ENCODE measurements around the gene FAM32A. TPM values are rescaled to one million over a fixed set of nuclear protein-coding genes. Genes with fewer than 3 reads are reported as not detected.

The FAM32A gene
- polyA plus RNA-seq, 1 of the 3 experiments (the other 2 are of a cell fraction) = 156 TPM

GRCh38 chr19:16233081-16233776 is 48.0 kb downstream of the FAM32A start (continued):
- TF ChIP-seq, protein P1, sequence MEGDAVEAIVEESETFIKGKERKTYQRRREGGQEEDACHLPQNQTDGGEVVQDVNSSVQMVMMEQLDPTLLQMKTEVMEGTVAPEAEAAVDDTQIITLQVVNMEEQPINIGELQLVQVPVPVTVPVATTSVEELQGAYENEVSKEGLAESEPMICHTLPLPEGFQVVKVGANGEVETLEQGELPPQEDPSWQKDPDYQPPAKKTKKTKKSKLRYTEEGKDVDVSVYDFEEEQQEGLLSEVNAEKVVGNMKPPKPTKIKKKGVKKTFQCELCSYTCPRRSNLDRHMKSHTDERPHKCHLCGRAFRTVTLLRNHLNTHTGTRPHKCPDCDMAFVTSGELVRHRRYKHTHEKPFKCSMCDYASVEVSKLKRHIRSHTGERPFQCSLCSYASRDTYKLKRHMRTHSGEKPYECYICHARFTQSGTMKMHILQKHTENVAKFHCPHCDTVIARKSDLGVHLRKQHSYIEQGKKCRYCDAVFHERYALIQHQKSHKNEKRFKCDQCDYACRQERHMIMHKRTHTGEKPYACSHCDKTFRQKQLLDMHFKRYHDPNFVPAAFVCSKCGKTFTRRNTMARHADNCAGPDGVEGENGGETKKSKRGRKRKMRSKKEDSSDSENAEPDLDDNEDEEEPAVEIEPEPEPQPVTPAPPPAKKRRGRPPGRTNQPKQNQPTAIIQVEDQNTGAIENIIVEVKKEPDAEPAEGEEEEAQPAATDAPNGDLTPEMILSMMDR (IDR thresholded peaks at IDR 0.05) = no peak
- no peak for TF ChIP-seq RAD21 (IDR thresholded peaks at IDR 0.05; ENCODE audit: low read length)
- no peak for TF ChIP-seq GATA2 (CRISPR knock-in tag; IDR thresholded peaks at IDR 0.05)
- no peak for TF ChIP-seq FOSL2 (IDR thresholded peaks at IDR 0.05; ENCODE audit: borderline replicate concordance, low read depth)
- TF ChIP-seq EP300 (IDR thresholded peaks at IDR 0.05; ENCODE audit: borderline replicate concordance in 1 of 2, low read depth in 1 of 2, low read length in 1 of 2) = no peak
- TF ChIP-seq EZH2phosphoT487 (IDR thresholded peaks at IDR 0.05; ENCODE audit: borderline replicate concordance, low read depth) = no peak

GRCh38 chr19:16233836-16234551 is 48.8 kb downstream of the FAM32A start:
- Histone ChIP-seq H4K20me1 (ENCODE audit: insufficient read depth) (no peaks in the 10 kb centered on the region), H3K9ac (no peak overlapping the region), H3K4me2 (no peak overlapping the region), H3K27me3 (ENCODE audit: insufficient read depth) (no peaks in the 10 kb centered on the region), H3K27ac (ENCODE audit: low read depth in 2 of 2, low read length in 1 of 2) (no peak overlapping the region), H3K4me3 (ENCODE audit: low read depth in 2 of 2, low read length in 1 of 2) (no peak overlapping the region), H3K9me3 (no peaks in the 10 kb centered on the region), H3K79me2 (ENCODE audit: insufficient read depth) (no peaks in the 10 kb centered on the region), H2AFZ (ENCODE audit: low read depth) (no peak overlapping the region), H3K36me3 (replicated peaks in 1 of 2; ENCODE audit: control insufficient read depth in 1 of 2, insufficient read depth in 2 of 2, low read length in 1 of 2) (peaks cover 16 to 53% of the 10 kb centered on the region in 2 experiments), H3K4me1 (ENCODE audit: control insufficient read depth in 1 of 2, insufficient read depth in 2 of 2, low read depth in 1 of 2, low read length in 1 of 2) (no peaks in the 10 kb centered on the region), H3K9me2 (no peaks in the 10 kb centered on the region), H3F3A (replicated peaks; ENCODE audit: insufficient read depth) (no peaks in the 10 kb centered on the region)
- peak; percentile 31 for DNase-seq
- ChIA-PET CTCF (interaction anchor here (0.9 kb wide), 1 partner anchor 13 kb away, joined by 4 read pairs; no protein-coding TSS in a partner anchor), POLR2A (no interaction called here)
- no peak for TF ChIP-seq FOSL2 (IDR thresholded peaks at IDR 0.05; ENCODE audit: borderline replicate concordance, low read depth)
- TF ChIP-seq, protein P1 (IDR thresholded peaks at IDR 0.05) = no peak
- TF ChIP-seq EP300 (IDR thresholded peaks at IDR 0.05; ENCODE audit: borderline replicate concordance in 1 of 2, low read depth in 1 of 2, low read length in 1 of 2) = no peak
- TF ChIP-seq, protein P2, sequence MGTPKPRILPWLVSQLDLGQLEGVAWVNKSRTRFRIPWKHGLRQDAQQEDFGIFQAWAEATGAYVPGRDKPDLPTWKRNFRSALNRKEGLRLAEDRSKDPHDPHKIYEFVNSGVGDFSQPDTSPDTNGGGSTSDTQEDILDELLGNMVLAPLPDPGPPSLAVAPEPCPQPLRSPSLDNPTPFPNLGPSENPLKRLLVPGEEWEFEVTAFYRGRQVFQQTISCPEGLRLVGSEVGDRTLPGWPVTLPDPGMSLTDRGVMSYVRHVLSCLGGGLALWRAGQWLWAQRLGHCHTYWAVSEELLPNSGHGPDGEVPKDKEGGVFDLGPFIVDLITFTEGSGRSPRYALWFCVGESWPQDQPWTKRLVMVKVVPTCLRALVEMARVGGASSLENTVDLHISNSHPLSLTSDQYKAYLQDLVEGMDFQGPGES (IDR thresholded peaks at IDR 0.05; ENCODE audit: low read depth, low read length) = no peak
- no peak for TF ChIP-seq JUND (IDR thresholded peaks at IDR 0.05)
- TF ChIP-seq MXI1 (IDR thresholded peaks at IDR 0.05; ENCODE audit: low read depth, low read length) = no peak
- TF ChIP-seq, protein P3, sequence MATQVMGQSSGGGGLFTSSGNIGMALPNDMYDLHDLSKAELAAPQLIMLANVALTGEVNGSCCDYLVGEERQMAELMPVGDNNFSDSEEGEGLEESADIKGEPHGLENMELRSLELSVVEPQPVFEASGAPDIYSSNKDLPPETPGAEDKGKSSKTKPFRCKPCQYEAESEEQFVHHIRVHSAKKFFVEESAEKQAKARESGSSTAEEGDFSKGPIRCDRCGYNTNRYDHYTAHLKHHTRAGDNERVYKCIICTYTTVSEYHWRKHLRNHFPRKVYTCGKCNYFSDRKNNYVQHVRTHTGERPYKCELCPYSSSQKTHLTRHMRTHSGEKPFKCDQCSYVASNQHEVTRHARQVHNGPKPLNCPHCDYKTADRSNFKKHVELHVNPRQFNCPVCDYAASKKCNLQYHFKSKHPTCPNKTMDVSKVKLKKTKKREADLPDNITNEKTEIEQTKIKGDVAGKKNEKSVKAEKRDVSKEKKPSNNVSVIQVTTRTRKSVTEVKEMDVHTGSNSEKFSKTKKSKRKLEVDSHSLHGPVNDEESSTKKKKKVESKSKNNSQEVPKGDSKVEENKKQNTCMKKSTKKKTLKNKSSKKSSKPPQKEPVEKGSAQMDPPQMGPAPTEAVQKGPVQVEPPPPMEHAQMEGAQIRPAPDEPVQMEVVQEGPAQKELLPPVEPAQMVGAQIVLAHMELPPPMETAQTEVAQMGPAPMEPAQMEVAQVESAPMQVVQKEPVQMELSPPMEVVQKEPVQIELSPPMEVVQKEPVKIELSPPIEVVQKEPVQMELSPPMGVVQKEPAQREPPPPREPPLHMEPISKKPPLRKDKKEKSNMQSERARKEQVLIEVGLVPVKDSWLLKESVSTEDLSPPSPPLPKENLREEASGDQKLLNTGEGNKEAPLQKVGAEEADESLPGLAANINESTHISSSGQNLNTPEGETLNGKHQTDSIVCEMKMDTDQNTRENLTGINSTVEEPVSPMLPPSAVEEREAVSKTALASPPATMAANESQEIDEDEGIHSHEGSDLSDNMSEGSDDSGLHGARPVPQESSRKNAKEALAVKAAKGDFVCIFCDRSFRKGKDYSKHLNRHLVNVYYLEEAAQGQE (IDR thresholded peaks at IDR 0.05; ENCODE audit: low read depth, low read length) = no peak
- no peak for TF ChIP-seq USF2 (IDR thresholded peaks at IDR 0.05; ENCODE audit: borderline replicate concordance, low read depth, low read length)
- no peak for TF ChIP-seq ZBTB33 (IDR thresholded peaks at IDR 0.05; ENCODE audit: borderline replicate concordance, low read depth)
- no peak for TF ChIP-seq TEAD4 (IDR thresholded peaks at IDR 0.05; ENCODE audit: borderline replicate concordance, insufficient read depth)
- WGBS (ENCODE audit: low lambda C conversion rate) = 95% methylated on average over 9 of the region's 19 CpGs

Data from SK-N-SH (cell line).